Measurements from ENCODE around the gene CERS6.

Gene CERS6

DNA sequence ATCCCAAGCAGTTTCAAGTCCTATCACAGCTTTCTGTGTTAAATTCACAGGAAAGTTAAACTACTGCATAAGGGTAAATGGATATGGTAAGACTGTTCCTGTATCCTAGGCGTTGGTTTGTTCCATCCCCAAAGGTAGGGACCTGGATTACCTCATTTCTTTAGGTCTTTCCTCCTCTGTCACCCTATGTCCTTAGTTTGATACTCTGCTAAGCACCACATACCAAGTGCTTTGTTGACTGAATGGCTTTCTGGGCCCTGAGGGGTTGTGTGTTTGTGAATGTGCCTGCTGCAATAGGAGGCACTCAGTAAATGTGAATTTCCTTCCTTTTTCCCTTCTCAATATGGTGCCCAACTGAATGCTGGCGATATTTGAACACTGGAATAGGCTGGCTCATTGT is 354.2 kb downstream of the CERS6 start:
- H3K27ac ChIP-seq (replicated peaks; ENCODE audit: low read length): no peak overlapping the region
- no peaks in the 10 kb centered on the region for H3K36me3 ChIP-seq (replicated peaks in 1 of 2; ENCODE audit: control insufficient read depth in 2 of 2, insufficient read depth in 2 of 2, low read length in 2 of 2)
- no peak overlapping the region for H3K23ac ChIP-seq (ENCODE audit: low read depth, low read length, poor library complexity)
- no peak overlapping the region for H2BK5ac ChIP-seq (ENCODE audit: low read length)
- H3K4ac ChIP-seq (ENCODE audit: low read length): no peak overlapping the region
- H3K4me2 ChIP-seq (ENCODE audit: insufficient read depth, low read length, poor library complexity, severe bottlenecking): no peak overlapping the region
- H2BK120ac ChIP-seq (ENCODE audit: low read depth, low read length): no peak overlapping the region
- H3K9ac ChIP-seq (ENCODE audit: low read depth, low read length, poor library complexity): no peak overlapping the region
- H4K8ac ChIP-seq (ENCODE audit: low read depth, low read length): no peak overlapping the region
- no peaks in the 10 kb centered on the region for H3K27me3 ChIP-seq (ENCODE audit: control insufficient read depth in 3 of 3, insufficient read depth in 3 of 3, low read depth in 1 of 3, low read length in 3 of 3)
- H3K4me3 ChIP-seq (ENCODE audit: low read length in 2 of 2): no peak overlapping the region
- H2BK15ac ChIP-seq (ENCODE audit: low read length): no peak overlapping the region
- peaks cover 2 to 3% of the 10 kb centered on the region in 2 donors for H3K4me1 ChIP-seq (ENCODE audit: control insufficient read depth in 2 of 2, insufficient read depth in 1 of 2, low read depth in 1 of 2, low read length in 2 of 2)
- H2AK5ac ChIP-seq (ENCODE audit: low read depth, low read length): no peak overlapping the region
- H3K14ac ChIP-seq (ENCODE audit: low read length): no peak overlapping the region
- no peak for DNase-seq (ENCODE audit: low spot score)
- no peak overlapping the region for H4K91ac ChIP-seq (ENCODE audit: low read depth, low read length, poor library complexity)
- no peak overlapping the region for H2BK12ac ChIP-seq (ENCODE audit: low read length)
- no CpG with 5 or more reads among the region's 2 CpGs for WGBS, 2 donors (ENCODE audit: extremely low coverage in 2 of 2, insufficient read length in 2 of 2, insufficient replicate concordance in 1 of 2)
- no peak overlapping the region for H2AFZ ChIP-seq (ENCODE audit: low read length)
- no peaks in the 10 kb centered on the region for H3K9me3 ChIP-seq (replicated peaks in 1 of 2; ENCODE audit: control insufficient read depth in 2 of 2, insufficient read depth in 1 of 2, low read depth in 1 of 2, low read length in 2 of 2)
- no peak overlapping the region for H3K18ac ChIP-seq (ENCODE audit: low read length)
- H3K79me1 ChIP-seq (ENCODE audit: low read depth, low read length): no peaks in the 10 kb centered on the region

DNA sequence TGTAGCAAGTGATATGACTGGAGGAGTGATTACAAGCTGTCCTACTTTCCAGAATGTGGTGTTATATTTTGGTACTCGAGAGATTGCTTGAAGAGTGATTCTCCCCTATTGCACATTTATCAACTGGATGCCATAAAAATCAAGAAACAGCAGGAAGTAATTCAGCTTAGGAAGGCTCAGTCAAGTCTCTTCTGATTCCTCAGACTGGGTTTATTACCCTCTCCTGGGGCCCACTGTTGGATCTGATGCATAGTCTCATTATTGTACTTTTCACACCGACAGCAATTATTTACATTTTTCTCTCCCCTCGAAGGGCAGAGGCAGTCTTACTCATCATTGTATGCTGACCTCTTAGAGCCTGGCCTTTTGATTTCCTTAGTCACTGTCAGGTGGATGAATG is 355.6 kb downstream of the CERS6 start:
- Histone ChIP-seq H3K4me3 (ENCODE audit: low read length in 2 of 2) (no peak overlapping the region), H4K8ac (ENCODE audit: low read depth, low read length) (no peak overlapping the region), H2BK5ac (ENCODE audit: low read length) (no peak overlapping the region), H3K4ac (ENCODE audit: low read length) (no peak overlapping the region), H3K27ac (replicated peaks; ENCODE audit: low read length) (no peak overlapping the region), H2BK12ac (ENCODE audit: low read length) (no peak overlapping the region), H3K4me1 (ENCODE audit: control insufficient read depth in 2 of 2, insufficient read depth in 1 of 2, low read depth in 1 of 2, low read length in 2 of 2) (peaks cover 2 to 3% of the 10 kb centered on the region in 2 donors), H3K18ac (ENCODE audit: low read length) (no peak overlapping the region), H2BK15ac (ENCODE audit: low read length) (no peak overlapping the region), H3K27me3 (ENCODE audit: control insufficient read depth in 3 of 3, insufficient read depth in 3 of 3, low read depth in 1 of 3, low read length in 3 of 3) (no peaks in the 10 kb centered on the region), H4K91ac (ENCODE audit: low read depth, low read length, poor library complexity) (no peak overlapping the region), H3K9ac (ENCODE audit: low read depth, low read length, poor library complexity) (no peak overlapping the region), H2AFZ (ENCODE audit: low read length) (peak overlapping the region; percentile 2), H3K23ac (ENCODE audit: low read depth, low read length, poor library complexity) (no peak overlapping the region), H3K79me1 (ENCODE audit: low read depth, low read length) (no peaks in the 10 kb centered on the region), H3K9me3 (replicated peaks in 1 of 2; ENCODE audit: control insufficient read depth in 2 of 2, insufficient read depth in 1 of 2, low read depth in 1 of 2, low read length in 2 of 2) (no peaks in the 10 kb centered on the region), H3K14ac (ENCODE audit: low read length) (no peak overlapping the region), H2AK5ac (ENCODE audit: low read depth, low read length) (no peak overlapping the region), H2BK120ac (ENCODE audit: low read depth, low read length) (no peak overlapping the region), H3K36me3 (replicated peaks in 1 of 2; ENCODE audit: control insufficient read depth in 2 of 2, insufficient read depth in 2 of 2, low read length in 2 of 2) (no peaks in the 10 kb centered on the region), H3K4me2 (ENCODE audit: insufficient read depth, low read length, poor library complexity, severe bottlenecking) (no peak overlapping the region)
- no CpG with 5 or more reads among the region's 3 CpGs for WGBS, 2 donors (ENCODE audit: extremely low coverage in 2 of 2, insufficient read length in 2 of 2, insufficient replicate concordance in 1 of 2)
- no peak for DNase-seq (ENCODE audit: low spot score)

- H2BK12ac ChIP-seq (ENCODE audit: low read length): no peak overlapping the region
- H3K4me2 ChIP-seq (ENCODE audit: insufficient read depth, low read length, poor library complexity, severe bottlenecking): no peak overlapping the region
- no peak overlapping the region for H2AFZ ChIP-seq (ENCODE audit: low read length)
- H3K9me3 ChIP-seq (replicated peaks in 1 of 2; ENCODE audit: control insufficient read depth in 2 of 2, insufficient read depth in 1 of 2, low read depth in 1 of 2, low read length in 2 of 2): no peaks in the 10 kb centered on the region
- no peaks in the 10 kb centered on the region for H3K27me3 ChIP-seq (ENCODE audit: control insufficient read depth in 3 of 3, insufficient read depth in 3 of 3, low read depth in 1 of 3, low read length in 3 of 3)
- H2BK5ac ChIP-seq (ENCODE audit: low read length): no peak overlapping the region
- no peak overlapping the region for H3K23ac ChIP-seq (ENCODE audit: low read depth, low read length, poor library complexity)
- DNase-seq (ENCODE audit: low spot score): no peak
- no peak overlapping the region for H2AK5ac ChIP-seq (ENCODE audit: low read depth, low read length)
- H4K8ac ChIP-seq (ENCODE audit: low read depth, low read length): no peak overlapping the region
- no peak overlapping the region for H3K18ac ChIP-seq (ENCODE audit: low read length)
- H3K4me3 ChIP-seq (ENCODE audit: low read length in 2 of 2): no peak overlapping the region
- H3K36me3 ChIP-seq (replicated peaks in 1 of 2; ENCODE audit: control insufficient read depth in 2 of 2, insufficient read depth in 2 of 2, low read length in 2 of 2): no peaks in the 10 kb centered on the region
- peaks cover 2 to 3% of the 10 kb centered on the region in 2 donors for H3K4me1 ChIP-seq (ENCODE audit: control insufficient read depth in 2 of 2, insufficient read depth in 1 of 2, low read depth in 1 of 2, low read length in 2 of 2)
- H3K9ac ChIP-seq (ENCODE audit: low read depth, low read length, poor library complexity): no peak overlapping the region
- no peaks in the 10 kb centered on the region for H3K79me1 ChIP-seq (ENCODE audit: low read depth, low read length)
- WGBS, 2 donors (ENCODE audit: extremely low coverage in 2 of 2, insufficient read length in 2 of 2, insufficient replicate concordance in 1 of 2): no CpG with 5 or more reads among the region's 2 CpGs
- no peak overlapping the region for H4K91ac ChIP-seq (ENCODE audit: low read depth, low read length, poor library complexity)
- H3K4ac ChIP-seq (ENCODE audit: low read length): no peak overlapping the region
- no peak overlapping the region for H2BK120ac ChIP-seq (ENCODE audit: low read depth, low read length)
- H3K27ac ChIP-seq (replicated peaks; ENCODE audit: low read length): no peak overlapping the region
- no peak overlapping the region for H3K14ac ChIP-seq (ENCODE audit: low read length)
- no peak overlapping the region for H2BK15ac ChIP-seq (ENCODE audit: low read length)
These were observed 358.0 kb downstream of the CERS6 start for GRCh38 chr2:168814046-168814445.

- Histone ChIP-seq H3K23ac (ENCODE audit: low read depth, low read length, poor library complexity) (no peak overlapping the region), H3K4ac (ENCODE audit: low read length) (no peak overlapping the region), H2BK5ac (ENCODE audit: low read length) (no peak overlapping the region), H3K4me2 (ENCODE audit: insufficient read depth, low read length, poor library complexity, severe bottlenecking) (no peak overlapping the region), H2AFZ (ENCODE audit: low read length) (peak overlapping the region; percentile 3), H3K27me3 (ENCODE audit: control insufficient read depth in 3 of 3, insufficient read depth in 3 of 3, low read depth in 1 of 3, low read length in 3 of 3) (no peaks in the 10 kb centered on the region), H3K4me1 (ENCODE audit: control insufficient read depth in 2 of 2, insufficient read depth in 1 of 2, low read depth in 1 of 2, low read length in 2 of 2) (peaks cover 2 to 3% of the 10 kb centered on the region in 2 donors), H3K14ac (ENCODE audit: low read length) (no peak overlapping the region), H3K9me3 (replicated peaks in 1 of 2; ENCODE audit: control insufficient read depth in 2 of 2, insufficient read depth in 1 of 2, low read depth in 1 of 2, low read length in 2 of 2) (no peaks in the 10 kb centered on the region), H3K4me3 (ENCODE audit: low read length in 2 of 2) (no peak overlapping the region), H2AK5ac (ENCODE audit: low read depth, low read length) (no peak overlapping the region), H4K91ac (ENCODE audit: low read depth, low read length, poor library complexity) (no peak overlapping the region), H4K8ac (ENCODE audit: low read depth, low read length) (no peak overlapping the region), H3K9ac (ENCODE audit: low read depth, low read length, poor library complexity) (no peak overlapping the region), H3K36me3 (replicated peaks in 1 of 2; ENCODE audit: control insufficient read depth in 2 of 2, insufficient read depth in 2 of 2, low read length in 2 of 2) (no peaks in the 10 kb centered on the region), H2BK15ac (ENCODE audit: low read length) (no peak overlapping the region), H3K79me1 (ENCODE audit: low read depth, low read length) (no peaks in the 10 kb centered on the region), H3K27ac (replicated peaks; ENCODE audit: low read length) (no peak overlapping the region), H2BK12ac (ENCODE audit: low read length) (no peak overlapping the region), H2BK120ac (ENCODE audit: low read depth, low read length) (no peak overlapping the region), H3K18ac (ENCODE audit: low read length) (no peak overlapping the region)
- no peak for DNase-seq (ENCODE audit: low spot score)
- WGBS, 2 donors (ENCODE audit: extremely low coverage in 2 of 2, insufficient read length in 2 of 2, insufficient replicate concordance in 1 of 2): no CpG with 5 or more reads among the region's 1 CpG
These were observed 359.2 kb downstream of the CERS6 start for GRCh38 chr2:168814939-168815907.

Measured in neuronal stem cell (in vitro differentiated cells).